Dermis microvascular lymphatic vessel endothelial cell (primary cell): Measurements from ENCODE around the gene JAK3. TPM values are rescaled to one million over a fixed set of nuclear protein-coding genes. Genes with fewer than 3 reads are reported as not detected.

ENCODE experiments used
- DNase-seq, 2 donors: peaks; one replicate each; pipeline versions ENCODE4 v3.0.0 to v3.0.0-alpha.2; 2010; ENCODE audit warnings: low read depth in 2 of 2
- total RNA-seq: library from RNA; depleted of rRNA; stranded (reverse); fragments of >200 nt; gene quantifications from 2 replicates; pipeline ENCODE4 v1.2.1, GENCODE V29; 2014

Gene JAK3
- total RNA-seq, 1 donor from 2014 or later, result 1.7 TPM

GRCh38 chr19:17841810-17842662, 5.7 kb downstream of the JAK3 start:
- peak; percentile 25 to 61 for DNase-seq

GRCh38 chr19:17841371-17841809, 6.4 kb downstream of the JAK3 start:
- no peak for DNase-seq

- DNase-seq, result no peak
These were observed 7.8 kb downstream of the JAK3 start for GRCh38 chr19:17840019-17840418.

GRCh38 chr19:17837972-17838371, 9.8 kb downstream of the JAK3 start:
- no peak for DNase-seq

GRCh38 chr19:17836530-17836929, 11.3 kb downstream of the JAK3 start:
- DNase-seq, result no peak

- DNase-seq, result no peak
These were observed 12.4 kb downstream of the JAK3 start for GRCh38 chr19:17835182-17836006.

- no peak for DNase-seq
These were observed 13.2 kb downstream of the JAK3 start for GRCh38 chr19:17834350-17835181.

- no peak for DNase-seq
These were observed 15.2 kb downstream of the JAK3 start for GRCh38 chr19:17832443-17833208.

GRCh38 chr19:17831419-17831888, 16.3 kb downstream of the JAK3 start:
- DNase-seq, result no peak

GRCh38 chr19:17830567-17831418, 17.0 kb downstream of the JAK3 start:
- DNase-seq, result peak; percentile 48 to 53

- DNase-seq, result no peak
These were observed 17.8 kb downstream of the JAK3 start for GRCh38 chr19:17829855-17830566.

- DNase-seq, result no peak
These were observed 21.2 kb downstream of the JAK3 start for GRCh38 chr19:17826508-17827056.

- DNase-seq, result no peak
These were observed 23.4 kb downstream of the JAK3 start for GRCh38 chr19:17824339-17824738.

- DNase-seq, result no peak
These were observed 26.6 kb downstream of the JAK3 start, which contains the start of gene INSL3 for GRCh38 chr19:17821190-17821589. TSS of gene INSL3 (minus strand) at chr19:17821519. CDS start at chr19:17821506, 13 bp downstream.

GRCh38 chr19:17817668-17818363, 30.0 kb downstream of the JAK3 start:
- DNase-seq, result no peak

- DNase-seq, result no peak
These were observed 35.7 kb downstream of the JAK3 start for GRCh38 chr19:17812099-17812498.

- no peak for DNase-seq
These were observed 36.1 kb downstream of the JAK3 start for GRCh38 chr19:17811681-17812080.

GRCh38 chr19:17811103-17811502, 36.7 kb downstream of the JAK3 start:
- no peak for DNase-seq
